GM21367 (cell line): ENCODE data around the gene TBC1D22A.

Source experiments
- ATAC-seq: cut with Tn5 transposase; IDR thresholded peaks from one replicate; pipeline ENCODE4 v1.9.1; 2021; ENCODE audit not compliant: unreplicated experiment

TBC1D22A gene

GRCh38 chr22:46736705-46737104 lies 25.7 kb upstream of the TBC1D22A start:
- ATAC-seq: no peak

GRCh38 chr22:46737105-46737975 lies 25.1 kb upstream of the TBC1D22A start:
- ATAC-seq: no peak

GRCh38 chr22:46737976-46738646 lies 24.3 kb upstream of the TBC1D22A start, which contains the start of gene CERK:
Gene CERK (minus strand): TSS chr22:46738252. CDS start chr22:46738148, 104 bp downstream.
- ATAC-seq: no peak

GRCh38 chr22:46738647-46739093 lies 23.8 kb upstream of the TBC1D22A start:
- no peak for ATAC-seq

- ATAC-seq: no peak
Measured at GRCh38 chr22:46739094-46739870, 23.2 kb upstream of the TBC1D22A start.

- ATAC-seq: no peak
Measured at GRCh38 chr22:46740910-46741780, 21.3 kb upstream of the TBC1D22A start.

DNA sequence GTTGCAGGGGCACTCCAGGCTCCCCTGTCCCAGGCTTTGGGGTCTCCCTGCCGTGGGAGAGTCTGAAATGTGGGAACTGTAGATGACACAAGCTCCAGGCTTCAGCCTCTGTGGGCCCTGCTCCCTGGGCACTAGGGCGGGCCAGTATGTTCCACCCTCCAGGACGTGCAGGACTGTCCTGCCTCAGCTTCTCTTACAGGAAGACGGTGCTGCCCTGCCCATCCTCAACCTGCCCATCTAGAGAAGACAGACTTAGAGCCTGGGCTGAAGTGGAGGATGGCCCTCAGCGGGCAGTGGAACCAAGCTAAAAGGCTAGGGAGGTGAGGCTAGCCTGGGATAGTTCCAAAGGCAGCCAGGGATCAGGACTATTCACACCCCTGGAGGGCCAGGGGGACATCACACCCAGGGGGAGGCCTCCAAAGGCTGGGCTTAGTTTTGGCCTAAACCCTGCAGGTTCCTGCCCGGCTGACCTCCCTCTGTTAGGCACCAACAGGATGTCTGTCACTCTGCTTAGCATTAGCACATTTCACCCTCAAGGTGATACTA lies 20.4 kb upstream of the TBC1D22A start:
- no peak for ATAC-seq

DNA sequence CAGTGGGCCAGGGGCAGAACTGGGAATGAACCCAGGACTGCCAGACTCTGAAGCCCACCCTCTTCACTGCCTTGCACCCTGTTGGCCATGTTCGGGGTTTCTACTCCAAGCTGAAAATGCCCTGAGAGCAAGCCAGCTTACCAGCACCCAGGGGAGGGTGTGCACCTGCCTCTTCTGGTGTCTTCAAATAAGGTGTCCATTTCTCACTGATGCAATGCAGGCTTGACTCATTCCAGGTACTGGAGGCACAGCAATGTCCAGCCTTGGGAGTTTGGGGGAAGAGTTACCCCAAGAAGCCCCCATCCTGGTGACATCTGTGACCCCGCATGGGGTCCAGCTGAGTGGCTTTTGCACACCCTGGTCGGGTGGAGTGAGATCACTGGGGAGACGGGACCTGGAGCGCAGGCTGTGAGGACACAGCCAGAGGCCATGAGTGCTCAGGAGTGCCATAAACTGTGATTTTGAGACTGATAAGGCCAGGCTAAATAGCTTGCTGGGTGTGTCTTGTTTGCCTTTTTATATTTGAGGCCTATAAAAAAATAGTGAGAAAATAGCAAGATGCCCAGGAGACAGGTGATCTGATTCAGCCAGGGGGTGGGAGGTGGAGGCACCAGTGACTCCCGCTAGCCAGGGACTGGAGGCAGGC lies 19.8 kb upstream of the TBC1D22A start:
- ATAC-seq: no peak

DNA sequence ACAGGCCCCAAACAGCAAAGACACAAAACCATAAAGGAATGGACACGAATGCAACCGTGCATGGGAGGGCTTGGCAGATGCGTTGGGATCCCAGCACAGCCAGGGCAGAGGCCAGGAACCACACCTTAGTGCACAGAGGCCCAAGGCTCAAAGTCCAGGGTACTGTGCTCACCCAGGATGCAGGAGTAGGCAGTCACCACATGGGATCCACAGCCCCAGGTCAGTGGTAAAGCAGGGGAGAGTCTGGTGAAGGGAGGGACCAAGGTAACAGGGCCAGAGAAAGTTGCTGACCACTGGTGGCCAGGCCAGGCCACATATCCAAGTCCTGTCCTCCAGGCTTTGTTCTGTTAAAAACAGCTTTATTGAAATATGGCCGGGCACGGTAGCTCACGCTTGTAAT lies 17.9 kb upstream of the TBC1D22A start:
- ATAC-seq: no peak

DNA sequence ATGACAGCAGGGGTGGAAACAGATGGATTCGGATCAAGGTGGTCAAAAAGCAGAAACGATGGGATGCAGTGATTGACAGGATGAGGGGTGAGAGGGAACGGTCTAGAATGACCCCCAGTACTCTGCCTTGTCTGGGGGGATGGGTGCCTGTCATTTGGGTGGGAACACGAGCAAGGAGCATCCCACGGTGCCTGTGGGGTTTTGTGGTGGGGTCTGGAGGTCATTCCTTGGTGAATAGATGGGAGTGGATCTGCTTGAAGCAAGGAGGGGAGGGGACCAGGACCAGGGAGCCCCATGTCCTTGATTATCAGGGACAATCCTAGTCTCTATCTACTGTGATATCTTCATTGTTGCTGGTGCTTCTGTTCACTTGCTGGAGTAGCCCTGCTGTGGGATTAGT lies 16.3 kb upstream of the TBC1D22A start:
- no peak for ATAC-seq

- ATAC-seq: no peak
Measured at GRCh38 chr22:46746620-46747019, 15.8 kb upstream of the TBC1D22A start.

GRCh38 chr22:46747646-46748045 lies 14.8 kb upstream of the TBC1D22A start:
- ATAC-seq: no peak

DNA sequence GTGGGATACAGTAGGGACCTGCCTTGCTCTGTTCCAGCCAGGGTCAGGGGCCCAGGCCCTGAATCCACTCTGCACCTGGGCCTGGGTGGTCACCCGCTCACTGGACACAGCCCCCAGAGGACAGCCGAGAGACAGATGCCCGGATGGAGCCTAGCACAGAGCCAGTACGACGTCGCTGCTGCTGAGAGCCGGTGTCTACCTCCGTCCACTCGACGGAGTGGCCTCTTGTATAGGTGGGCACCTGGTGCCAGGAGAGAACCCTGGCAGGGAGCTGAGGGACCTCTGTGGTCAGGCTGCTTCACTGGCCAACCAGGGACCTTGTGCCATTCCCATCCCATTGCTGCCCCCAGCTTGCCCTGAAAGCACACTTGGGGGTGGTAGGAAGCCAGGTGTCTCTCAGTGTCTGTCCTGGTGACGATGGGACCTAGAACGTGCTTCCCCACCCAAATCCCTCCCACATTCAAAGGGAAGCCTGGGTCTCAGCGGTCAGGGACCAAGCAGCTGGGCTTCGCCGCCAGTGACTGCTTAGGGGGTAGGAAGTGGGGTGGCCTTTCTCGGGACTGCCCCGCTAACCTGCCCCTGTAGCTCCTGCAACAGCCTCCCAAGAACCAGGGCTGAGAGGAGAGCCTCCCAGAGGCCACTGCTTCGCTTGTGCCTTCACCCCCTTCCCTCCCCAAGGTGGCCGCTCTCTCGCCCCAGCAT lies 14.1 kb upstream of the TBC1D22A start:
- no peak for ATAC-seq

DNA sequence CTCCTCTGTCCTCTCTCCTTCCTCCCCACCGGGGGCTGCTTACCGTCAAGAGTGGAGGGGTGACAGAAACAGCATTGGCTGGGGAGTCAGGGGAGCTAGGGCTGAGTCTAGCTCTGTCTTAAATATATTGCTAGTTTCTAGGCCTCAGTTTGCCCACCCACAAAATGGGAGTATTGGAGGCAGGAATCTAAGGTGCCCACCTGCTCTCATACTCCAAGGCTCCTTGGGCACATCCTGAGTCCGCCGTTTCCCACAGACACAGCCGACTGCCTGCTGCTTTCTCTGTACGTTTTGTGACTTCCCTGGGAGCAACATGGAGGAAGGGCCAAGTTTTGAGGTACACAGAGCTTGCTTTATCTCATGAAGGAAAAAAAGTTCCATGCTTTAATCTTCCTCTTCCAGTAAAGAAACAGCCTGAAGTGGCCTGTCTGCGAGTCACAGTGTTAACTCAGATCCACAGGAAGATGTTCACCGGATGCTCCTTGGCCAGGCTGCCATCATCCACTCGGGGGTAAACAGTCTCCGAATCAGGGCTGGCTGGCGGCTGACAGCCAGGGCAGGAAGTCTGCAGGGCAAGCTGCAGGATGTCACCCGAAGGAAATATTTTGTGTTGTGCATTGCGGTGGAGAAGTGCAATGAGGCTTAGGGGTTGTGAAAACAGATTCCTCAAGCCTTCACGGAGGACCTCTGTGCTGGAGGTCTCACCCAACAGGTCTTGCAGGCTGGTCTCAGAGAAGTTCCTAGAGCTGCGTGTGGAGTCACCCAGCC lies 13.4 kb upstream of the TBC1D22A start:
- no peak for ATAC-seq

DNA sequence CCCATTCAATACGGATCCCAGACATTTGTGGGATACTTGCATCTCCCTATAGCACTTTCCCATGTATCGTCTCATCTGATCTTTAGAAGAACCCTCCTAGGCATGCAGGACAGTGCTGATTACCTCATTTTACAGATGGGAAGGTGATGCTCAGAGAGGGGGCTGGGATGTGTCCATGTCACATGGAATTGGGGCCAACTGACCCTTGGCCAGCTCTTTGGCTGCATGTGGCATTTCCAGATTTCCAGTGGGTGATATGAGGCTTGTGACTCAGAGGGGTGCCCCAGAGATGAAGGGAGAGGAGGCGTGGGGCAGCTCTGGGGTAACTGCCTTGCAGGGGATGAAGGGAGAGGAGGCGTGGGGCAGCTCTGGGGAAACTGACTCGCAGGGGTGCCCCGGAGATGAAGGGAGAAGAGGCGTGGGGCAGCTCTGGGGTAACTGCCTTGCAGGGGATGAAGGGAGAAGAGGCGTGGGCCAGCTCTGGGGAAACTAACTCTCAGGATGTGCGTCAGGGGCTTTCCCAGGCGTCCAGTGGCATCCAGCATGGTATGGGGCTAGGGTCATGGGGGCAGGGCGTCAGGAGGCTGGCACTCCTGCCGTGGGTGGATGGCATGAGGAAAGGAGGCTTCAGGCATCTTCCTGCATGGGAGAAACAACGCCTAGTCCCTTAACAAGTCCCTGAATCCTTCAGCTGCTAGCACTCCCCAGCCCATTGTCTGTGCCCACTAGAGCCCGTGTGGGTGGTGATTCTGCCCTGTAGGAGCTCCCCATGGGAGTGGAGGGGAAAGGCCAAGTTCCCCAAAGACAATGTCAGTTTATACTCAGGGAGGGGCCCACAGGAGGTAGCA lies 12.5 kb upstream of the TBC1D22A start:
- ATAC-seq: no peak

DNA sequence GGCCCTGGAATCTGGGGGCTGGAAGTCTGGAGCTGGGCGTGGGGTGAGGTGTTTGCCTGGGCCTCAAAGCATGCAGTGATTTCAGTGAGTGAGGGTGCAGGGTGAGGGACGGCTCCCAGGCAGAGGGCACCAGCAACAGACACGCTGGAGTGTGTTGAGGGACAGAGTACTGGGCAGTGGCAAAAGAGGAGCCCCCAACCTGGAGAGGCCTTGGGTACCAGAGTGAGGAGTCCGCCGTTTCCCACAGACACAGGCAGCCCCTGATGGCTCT lies 12.0 kb upstream of the TBC1D22A start:
- no peak for ATAC-seq

- ATAC-seq: no peak
Measured at GRCh38 chr22:46750863-46751443, 11.5 kb upstream of the TBC1D22A start.
